Erythroblast (primary cell): ENCODE measurements around the gene DYNC1LI2.

Experiments
- GATA1 ChIP-seq: IDR thresholded peaks from 2 replicates; pipeline ENCODE4 v1.6.1; 2011; ENCODE audit warnings: low read depth, mild to moderate bottlenecking, control low read depth, low read length, moderate library complexity
- POLR2A ChIP-seq: IDR thresholded peaks from 2 replicates; pipeline ENCODE4 v1.6.1; 2011; ENCODE audit warnings: mild to moderate bottlenecking, low read length

DNA sequence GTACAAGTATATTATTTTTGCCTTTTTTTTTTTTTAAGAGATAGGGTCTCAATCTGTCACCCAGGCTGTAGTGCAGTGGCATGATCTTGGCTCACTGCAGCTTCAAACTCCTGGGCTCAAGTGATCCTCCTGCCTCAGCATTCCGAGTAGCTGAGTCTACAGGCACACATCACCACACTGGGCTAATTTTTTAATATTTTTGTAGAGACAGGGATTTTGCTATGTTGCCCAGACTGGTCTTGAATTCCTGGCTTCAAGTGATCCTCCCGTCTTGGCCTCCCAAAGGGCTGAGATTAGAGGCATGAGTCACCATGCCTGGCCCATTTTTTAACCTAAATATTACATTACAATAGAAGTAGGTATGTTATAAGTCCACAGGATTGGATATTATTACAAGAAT is 46.8 kb upstream of the DYNC1LI2 start:
- TF ChIP-seq POLR2A = no peak
- TF ChIP-seq GATA1 = no peak
